IPS DF 4.7 (cell line): ENCODE measurements around the gene AP4S1.
A peak's percentile ranks its signal among the peaks of the same experiment; 100 is the strongest.

Source experiments
- DNase-seq: peaks from one replicate; pipeline ENCODE4 v3.0.0-alpha.2; 2013; ENCODE audit warnings: low spot score; ENCODE audit errors: extremely low read depth

The AP4S1 gene

GRCh38 chr14:31006703-31007102 is 18.7 kb upstream of the AP4S1 start:
- DNase-seq, result no peak

GRCh38 chr14:31009836-31010574 is 15.4 kb upstream of the AP4S1 start:
- DNase-seq, result no peak

GRCh38 chr14:31010935-31011334 is 14.5 kb upstream of the AP4S1 start:
- DNase-seq, result no peak

GRCh38 chr14:31013841-31014240 is 11.6 kb upstream of the AP4S1 start:
- DNase-seq, result no peak

- no peak for DNase-seq
Observed at GRCh38 chr14:31018057-31018645, 7.3 kb upstream of the AP4S1 start.

GRCh38 chr14:31020834-31021575 is 4.4 kb upstream of the AP4S1 start:
- no peak for DNase-seq

GRCh38 chr14:31021576-31021949 is 3.9 kb upstream of the AP4S1 start:
- no peak for DNase-seq

GRCh38 chr14:31022386-31022785 is 3.1 kb upstream of the AP4S1 start:
- no peak for DNase-seq

GRCh38 chr14:31024010-31024480 is 1.4 kb upstream of the AP4S1 start:
- DNase-seq, result no peak

- no peak for DNase-seq
Observed at GRCh38 chr14:31024577-31025366, 677 bp upstream of the AP4S1 start.

- no peak for DNase-seq
Observed at GRCh38 chr14:31026077-31026449, 614 bp downstream of the AP4S1 start, which contains the start of gene STRN3. Gene STRN3, minus strand, starts transcription at chr14:31026379. Its CDS starts 194 bp downstream, at chr14:31026185.

GRCh38 chr14:31026450-31027235 is 1.2 kb downstream of the AP4S1 start:
- DNase-seq, result peak; percentile 90

GRCh38 chr14:31027847-31028246 is 2.4 kb downstream of the AP4S1 start:
- DNase-seq, result no peak

- DNase-seq, result no peak
Observed at GRCh38 chr14:31029016-31029970, 3.8 kb downstream of the AP4S1 start.

GRCh38 chr14:31030469-31030868 is 5.0 kb downstream of the AP4S1 start:
- no peak for DNase-seq

- DNase-seq, result no peak
Observed at GRCh38 chr14:31036552-31036951, 11.1 kb downstream of the AP4S1 start.

- no peak for DNase-seq
Observed at GRCh38 chr14:31037709-31038221, 12.3 kb downstream of the AP4S1 start.

- DNase-seq, result no peak
Observed at GRCh38 chr14:31038521-31039166, 13.2 kb downstream of the AP4S1 start.

GRCh38 chr14:31042300-31042699 is 16.9 kb downstream of the AP4S1 start:
- no peak for DNase-seq
